Stimulated activated CD8-positive, alpha-beta memory T cell treated with anti-CD3 and anti-CD28 coated beads, Interleukin-2, amount 100 ng/mL, for 1 hour (primary cell): ENCODE results near the gene MAPK1.
"Not testable (repeated sequence)": the region's sequence is repeated elsewhere in the genome, so short reads cannot be mapped to it uniquely, and the experiment has no call there.

Source experiments
- DNase-seq, 2 donors: peaks; one replicate each; pipeline ENCODE4 v3.0.0-alpha.2; 2020; ENCODE audit warnings: low read depth in 2 of 2

The MAPK1 gene

DNA sequence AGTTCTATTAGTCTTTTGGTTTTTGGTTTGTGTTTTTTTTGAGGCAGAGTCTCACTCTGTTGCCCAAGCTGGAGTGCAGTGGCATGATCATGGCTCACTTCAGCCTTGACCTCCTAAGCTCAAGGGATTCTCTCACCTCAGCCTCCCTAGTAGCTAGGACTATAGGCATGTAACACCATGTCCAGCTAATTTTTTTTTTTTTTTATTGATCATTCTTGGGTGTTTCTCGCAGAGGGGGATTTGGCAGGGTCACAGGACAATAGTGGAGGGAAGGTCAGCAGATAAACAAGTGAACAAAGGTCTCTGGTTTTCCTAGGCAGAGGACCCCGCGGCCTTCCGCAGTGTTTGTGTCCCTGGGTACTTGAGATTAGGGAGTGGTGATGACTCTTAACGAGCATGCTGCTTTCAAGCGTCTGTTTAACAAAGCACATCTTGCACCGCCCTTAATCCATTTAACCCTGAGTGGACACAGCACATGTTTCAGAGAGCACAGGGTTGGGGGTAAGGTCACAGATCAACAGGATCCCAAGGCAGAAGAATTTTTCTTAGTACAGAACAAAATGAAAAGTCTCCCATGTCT is 15.4 kb upstream of the MAPK1 start:
- not testable (repeated sequence) for DNase-seq

DNA sequence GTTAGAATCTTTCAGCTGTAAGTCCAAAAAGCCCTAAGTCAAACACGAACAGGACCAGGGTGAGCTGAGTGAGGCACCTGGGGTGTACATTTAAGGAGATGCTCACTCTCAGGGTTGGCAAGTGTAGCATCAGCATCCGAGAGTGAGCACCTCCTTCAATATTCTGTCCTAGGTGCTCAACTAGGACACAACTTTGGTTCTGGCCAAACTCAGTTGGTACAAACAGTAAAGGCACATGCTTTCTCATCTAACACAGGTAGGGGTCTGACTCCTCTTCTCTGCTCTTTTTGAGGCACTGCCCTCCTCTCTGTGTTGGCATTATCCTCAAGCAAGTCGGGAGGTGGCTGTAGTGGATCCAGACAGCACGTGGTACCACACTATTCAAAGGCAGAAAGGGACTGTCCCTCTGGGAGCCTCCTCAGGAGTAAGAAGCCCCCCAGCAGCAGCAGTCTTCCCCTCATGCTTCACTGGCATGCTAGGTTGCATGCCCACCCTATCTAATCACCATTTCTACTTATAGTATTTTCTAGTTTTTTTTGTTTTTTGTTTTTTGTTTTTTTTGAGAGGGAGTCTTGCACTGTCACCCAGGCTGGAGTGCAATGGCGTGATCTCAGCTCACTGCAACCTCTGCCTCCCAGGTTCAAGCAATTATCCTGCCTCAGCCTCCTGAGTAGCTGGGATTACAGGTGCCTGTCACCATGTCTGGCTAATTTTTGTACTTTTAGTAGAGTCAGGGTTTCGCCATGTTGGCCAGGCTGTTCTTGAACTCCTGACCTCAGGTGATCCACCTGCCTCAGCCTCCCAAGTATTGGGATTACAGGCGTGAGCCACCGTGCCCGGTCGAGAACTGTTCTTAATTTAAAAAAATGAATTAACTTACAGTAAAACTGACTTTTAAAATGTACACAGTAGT is 14.7 kb upstream of the MAPK1 start:
- DNase-seq, result no peak

DNA sequence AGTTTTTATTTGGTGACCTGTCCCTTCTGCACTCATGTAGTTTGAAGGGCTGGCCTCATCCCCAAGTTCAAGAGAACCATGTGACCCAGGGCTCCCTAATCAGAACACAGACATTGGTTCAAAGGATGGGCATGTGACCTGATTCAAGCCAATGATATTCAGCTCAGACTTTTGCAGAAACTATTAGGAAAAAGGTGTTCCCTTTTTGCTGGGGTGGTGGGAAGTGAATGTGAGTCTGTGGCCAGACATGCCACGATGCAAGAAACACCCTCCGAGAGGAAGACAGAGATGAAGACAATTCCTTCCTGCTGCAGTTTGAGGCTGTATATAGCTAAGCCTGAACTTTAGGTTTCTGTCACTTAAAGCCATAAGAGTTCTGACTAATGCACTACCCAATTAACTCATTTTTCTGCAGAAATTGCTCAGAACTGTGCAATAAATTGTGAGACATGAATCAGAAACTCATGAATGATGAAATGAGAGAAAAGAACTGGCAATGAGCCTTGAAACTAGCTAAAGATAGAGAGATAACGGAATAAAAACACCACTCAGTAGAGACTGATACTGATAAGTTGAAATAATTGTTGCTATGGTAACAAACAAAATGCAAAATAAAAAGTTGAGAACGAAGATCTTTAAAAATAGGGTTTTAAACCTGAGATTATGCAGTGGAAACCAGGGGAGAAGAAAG is 9.2 kb upstream of the MAPK1 start:
- DNase-seq, result no peak

DNA sequence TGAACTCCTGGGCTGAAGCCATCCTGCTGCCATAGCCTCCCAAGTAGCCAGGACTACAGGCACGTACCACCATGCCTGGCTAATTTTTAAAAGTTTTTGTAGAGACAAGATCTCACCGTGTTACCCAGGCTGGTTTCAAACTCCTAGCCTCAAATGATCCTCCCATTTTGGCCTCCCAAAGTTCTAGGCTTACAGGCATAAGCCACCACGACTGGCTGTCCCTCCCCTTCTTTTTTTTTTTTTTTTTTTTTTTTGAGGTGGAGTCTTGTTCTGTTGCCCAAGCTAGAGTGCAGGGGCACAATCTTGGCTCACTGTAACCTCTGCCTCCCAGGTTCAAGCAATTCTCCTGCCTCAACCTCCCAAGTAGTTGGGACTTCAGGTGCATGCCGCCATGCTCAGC is 7.5 kb upstream of the MAPK1 start:
- DNase-seq, result not testable (repeated sequence)

DNA sequence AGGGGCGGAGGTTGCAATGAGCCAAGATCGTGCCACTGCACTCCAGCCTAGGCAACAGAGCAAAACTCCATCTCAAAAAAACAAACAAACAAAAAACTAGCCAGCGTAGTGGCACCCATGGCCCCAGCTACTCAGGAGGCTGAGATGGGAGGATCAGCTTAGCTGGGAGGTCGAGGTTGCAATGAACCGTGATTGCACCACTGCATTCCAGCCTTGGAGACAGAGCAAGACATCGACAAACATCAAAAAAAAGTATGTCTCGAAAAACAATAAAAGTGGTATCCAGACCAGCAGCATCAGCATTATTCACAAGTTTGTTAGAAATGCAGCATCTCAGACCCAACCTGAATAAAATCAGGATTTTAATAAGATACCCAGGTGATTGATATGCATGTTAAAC is 6.2 kb upstream of the MAPK1 start:
- DNase-seq, result no peak

DNA sequence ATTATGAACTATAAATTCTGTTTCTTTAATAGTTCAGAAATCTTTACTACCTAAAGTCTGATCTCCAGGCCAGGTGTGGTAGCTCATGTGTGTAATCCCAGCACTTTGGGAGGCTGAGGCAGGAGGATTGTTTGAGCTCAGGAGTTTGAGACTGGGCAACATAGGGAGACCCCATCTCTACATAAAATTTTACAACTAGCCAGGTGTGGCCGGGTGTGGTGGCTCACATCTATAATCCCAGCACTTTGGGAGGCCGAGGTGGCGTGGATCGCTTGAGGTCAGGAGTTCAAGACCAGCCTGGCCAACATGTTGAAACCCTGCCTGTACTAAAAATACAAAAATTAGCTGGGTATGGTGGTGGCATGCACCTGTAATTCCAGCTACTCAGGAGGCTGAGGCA is 5.3 kb upstream of the MAPK1 start:
- not testable (repeated sequence) for DNase-seq

DNA sequence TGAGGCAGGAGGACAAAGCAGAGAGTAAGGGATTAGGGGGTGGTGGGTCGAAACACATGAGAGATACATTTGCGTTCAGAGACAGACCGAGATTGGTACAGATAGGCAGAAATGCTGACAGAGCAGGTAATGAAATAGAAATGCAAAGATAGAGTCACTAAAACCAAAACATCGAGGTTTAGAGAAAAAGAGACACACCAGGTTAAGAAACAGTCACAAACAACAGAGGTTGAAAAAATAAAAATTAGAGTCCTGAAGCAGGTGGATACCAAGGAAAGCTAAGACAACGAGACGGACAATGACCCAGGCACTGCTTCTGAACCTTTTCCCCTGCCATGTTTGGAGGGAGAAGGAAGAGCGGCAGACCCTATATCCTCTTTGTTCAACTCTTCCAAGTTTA is 1.2 kb upstream of the MAPK1 start:
- DNase-seq, result no peak

DNA sequence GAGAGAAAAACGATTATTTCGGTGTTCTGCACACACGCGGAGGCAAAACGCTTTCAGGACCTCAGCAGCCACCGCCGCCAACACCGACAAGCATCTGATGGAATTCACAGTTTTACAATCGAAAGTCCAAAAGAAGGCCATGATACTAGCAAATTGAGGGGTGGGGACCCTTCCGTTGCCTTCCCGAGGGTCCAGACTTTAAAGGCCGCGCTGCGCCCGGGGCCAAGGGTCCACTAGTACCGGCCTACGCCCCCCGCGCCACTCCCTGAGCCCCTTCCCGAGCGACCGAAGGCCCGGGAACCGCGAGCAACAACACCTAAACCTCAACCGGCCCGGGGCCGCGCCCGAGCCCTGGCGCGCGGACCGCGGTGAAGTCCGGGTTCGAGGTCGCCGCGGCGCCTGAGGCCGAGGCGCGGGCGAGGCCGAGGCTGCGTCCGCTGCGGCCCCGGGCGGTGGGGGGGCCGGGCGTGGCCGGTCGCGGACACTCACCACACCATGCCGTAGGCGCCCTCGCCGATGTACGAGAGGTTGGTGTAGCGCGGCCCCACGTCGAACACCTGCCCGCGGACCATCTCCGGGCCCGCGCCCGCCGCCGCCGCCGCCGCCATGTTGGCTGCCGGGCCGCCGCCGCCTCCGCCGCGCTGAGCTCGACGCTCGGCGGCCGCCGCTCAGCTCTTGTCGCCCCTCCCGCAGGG is 465 bp downstream of the MAPK1 start:
- no peak for DNase-seq

DNA sequence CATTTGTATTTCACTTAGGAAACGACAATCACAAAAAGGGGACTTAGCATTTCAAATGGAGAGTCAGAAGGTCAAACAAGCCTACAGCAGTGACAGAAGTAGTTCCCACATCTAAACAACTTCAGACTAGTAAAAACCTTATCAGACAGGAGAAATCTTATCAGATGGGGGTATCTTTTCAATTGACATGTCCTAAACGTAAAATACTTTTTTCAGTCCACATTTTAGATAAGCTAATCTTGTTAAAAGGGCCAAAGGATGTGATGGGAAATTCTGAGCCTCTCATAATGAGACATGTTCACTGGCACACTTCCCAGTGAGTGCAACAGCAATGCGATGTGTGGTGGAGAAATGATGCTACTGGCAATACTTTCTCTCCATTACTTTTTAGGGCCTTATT is 2.4 kb downstream of the MAPK1 start:
- no peak for DNase-seq

DNA sequence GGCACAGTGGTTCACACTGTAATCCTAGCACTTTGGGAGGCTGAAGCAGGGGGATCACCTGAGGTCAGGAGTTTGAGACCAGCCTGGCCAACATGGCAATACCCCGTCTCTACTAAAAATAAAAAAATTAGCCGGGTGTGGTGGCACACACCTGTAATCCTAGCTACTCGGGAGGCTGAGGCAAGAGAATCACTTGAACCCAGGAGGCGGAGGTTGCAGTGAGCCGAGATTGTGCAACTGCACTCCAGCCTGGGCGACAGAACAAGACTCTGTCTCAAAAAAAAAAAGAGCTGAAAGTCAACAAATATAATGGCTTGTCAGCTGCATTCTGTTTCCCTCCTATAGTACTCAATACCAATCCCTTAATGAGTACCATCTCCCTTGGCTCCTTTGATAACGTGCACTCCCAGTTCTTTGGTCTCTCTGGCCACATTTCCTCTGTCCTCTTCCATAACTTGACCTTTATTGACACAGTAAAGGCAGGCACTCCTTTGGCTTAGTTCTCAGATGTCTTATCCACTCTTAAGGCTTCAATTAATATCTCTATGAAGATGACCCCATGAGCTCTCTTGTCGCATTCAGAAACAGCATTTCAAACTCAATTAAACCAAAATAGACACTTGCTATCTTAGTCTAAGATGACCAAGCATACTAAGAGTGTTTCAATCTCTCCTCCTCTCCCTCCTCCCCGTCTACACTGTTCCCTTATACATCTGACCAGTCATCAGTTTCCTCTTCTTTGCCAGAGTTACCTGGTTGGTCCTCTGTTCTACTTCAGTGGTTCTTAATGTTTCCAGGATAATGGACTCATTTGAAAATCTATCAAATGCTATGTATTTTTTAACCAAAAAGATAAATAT is 4.8 kb downstream of the MAPK1 start:
- no peak for DNase-seq

DNA sequence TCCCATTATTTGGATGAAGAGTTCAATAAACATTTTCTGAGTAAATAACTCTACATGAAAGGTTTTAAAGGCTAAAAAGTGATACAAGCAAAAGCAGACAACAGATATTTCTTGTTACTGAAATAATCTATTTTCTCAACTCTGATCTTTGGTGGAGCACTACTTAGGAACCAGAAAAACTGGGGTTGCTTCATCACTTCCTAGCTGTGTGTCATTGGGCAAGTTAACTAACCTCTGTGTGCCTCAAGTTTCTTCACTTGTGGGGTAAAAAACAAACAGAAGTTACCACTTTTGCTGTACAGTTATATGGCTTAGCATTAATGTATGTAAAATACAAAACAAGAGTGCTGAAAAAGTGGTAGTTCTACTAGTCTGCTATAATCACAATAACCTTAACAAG is 5.6 kb downstream of the MAPK1 start:
- no peak for DNase-seq

DNA sequence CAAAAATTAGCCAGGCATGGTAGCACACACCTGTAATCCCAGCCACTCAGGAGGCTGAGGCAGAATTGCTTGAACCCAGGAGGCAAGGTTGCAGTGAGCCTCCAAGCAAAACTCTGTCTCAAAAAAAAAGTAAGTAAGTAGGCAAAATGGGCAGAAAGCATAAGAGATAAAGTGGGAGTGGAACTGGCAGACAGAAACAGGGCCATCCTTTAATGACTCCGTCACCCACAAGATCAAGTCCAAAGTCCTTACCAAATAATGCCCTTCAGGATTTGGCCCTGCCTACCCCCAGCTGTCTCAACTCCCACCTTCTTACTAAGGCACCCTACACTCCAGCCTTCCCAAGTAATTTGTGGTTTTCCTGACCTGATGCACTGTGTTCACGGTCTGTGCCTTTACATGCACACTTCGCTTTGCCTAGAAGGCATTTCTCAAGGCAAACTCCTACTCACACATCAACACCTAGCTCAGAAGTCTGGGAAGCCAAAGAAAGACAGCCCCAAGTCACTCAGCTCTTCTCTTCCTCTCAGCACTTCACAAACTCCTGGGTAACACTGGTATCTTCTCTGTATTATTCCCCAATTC is 6.1 kb downstream of the MAPK1 start:
- DNase-seq, result no peak

DNA sequence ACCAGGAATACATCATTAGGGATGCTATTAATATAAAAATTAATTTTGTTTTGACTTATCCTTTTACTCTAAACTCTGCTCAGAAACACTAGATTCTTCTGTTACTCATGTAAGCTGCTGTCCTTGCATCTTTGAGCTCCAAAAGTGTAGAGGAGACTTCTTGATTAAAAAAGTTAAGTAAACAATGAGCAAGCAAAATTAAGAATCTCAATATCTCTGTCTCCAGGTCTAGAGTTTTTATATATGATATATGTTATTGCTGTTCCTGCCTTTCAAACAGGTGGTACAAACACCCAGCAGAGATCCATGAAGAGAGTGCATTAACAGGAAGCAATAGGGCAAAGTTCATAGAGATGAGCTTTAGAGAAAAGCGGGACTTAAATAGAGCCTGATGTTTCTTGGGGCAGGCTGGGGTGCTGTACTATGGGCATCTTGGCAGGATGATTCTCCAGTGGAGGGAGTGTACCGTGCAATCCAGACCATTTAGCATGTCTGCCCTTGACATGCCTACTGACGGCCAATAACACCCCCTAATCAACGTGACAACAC is 6.9 kb downstream of the MAPK1 start:
- no peak for DNase-seq

DNA sequence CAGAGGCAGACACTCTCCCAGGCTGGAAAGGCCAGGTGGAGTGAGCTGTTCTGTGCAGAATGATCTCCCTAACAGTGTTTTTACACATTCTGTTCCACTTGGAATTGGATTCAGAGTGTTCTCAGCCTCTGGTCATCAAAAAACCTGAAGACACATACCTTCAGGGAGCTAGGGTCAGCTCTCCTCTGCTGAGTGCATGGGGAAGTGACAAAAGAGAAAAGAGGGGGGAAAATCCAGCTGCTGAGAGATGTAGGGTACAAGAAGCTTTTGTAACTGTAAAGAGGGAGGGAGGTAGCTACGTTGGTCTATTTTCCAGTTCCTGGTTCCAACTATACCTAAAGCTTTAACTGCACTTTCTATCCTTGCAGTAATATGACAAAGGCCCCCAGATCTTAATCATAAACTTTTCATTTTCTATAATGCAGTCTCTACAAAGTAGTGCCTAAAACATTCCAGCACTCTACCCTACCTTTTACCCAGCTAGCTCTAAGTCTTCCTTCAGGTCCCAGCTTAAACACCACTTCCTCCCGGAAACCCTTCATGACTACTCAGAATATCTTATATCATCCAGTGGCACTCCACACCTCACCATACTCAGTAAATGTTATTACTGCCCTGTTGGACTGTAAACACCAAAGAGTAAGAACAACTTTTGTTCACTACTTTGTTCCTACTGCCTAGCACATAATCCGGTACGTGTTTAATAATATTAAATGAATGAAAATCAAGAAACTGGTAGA is 9.2 kb downstream of the MAPK1 start:
- DNase-seq, result no peak

DNA sequence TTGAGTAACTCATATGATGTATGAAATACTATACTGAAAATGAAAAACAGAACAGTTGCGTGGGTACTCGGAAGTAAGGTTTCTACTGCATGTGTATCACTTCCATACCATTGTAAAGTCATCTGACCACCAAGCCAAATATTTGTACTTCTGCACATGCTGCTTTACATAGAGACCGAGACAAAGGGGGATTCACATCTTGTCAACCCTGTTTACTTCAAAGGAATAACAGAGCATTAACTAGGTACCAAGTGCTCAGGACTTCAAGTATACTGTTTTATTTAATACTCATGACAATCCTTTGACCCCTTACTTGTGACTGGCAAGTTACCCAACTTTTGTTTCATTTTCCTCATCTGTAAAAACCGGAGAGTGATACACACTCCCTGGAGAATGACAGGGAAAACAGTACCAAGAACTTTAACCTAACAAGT is 9.9 kb downstream of the MAPK1 start:
- DNase-seq, result no peak

DNA sequence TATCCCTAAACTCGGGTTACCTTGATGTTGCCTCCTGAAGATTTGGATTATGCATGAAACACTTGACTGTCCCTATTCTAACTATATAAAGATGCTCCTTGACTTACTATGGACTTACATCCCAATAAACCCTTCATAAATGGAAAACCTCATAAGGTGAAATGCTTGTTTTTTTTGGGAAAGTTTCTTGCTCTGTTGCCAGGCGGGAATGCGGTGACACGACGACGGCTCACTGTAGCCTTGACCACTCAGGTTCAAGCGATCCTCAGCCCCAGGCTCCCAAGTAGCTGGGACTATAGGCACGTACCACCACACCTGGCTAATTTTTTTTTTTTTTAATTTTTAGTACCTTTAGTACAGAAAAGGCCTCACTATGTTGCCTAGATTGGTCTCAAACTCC is 10.6 kb downstream of the MAPK1 start:
- DNase-seq, result no peak

DNA sequence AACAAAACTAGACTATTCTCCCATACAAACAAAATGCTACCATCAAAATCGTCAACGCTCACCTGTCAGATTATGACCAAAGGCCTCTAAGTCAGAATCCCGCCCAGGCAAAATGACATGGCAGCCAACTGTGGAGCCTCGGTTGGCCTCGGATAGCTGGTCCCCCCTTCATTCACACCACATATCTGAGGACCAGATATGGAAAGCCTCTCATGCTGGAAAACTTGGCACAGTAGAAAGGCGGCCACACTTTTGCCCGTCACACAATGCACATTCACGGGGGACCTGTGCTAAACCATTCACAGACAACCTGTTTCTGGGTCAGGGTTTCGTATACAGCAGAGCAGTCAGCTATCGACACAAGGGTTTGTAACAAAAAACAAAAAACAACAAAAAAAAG is 11.2 kb downstream of the MAPK1 start:
- no peak for DNase-seq

DNA sequence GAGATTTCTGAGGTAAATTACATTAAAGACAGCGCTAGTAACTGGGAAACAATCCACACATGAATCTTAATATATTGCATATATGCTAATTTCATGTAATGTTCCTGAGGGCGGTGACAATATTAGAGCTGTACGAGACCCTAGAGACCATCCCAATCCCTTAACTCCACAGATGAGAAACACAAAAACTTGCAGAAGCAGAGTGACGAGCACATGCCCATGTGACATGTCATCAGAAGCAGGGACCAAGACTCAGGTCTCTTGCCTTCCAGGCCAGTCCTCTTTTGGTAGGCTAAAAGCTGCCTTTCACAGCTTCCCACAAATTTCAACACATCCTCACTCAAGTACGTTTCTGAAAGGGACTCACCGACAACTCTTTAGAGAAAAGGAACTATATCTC is 11.8 kb downstream of the MAPK1 start:
- DNase-seq, result no peak

DNA sequence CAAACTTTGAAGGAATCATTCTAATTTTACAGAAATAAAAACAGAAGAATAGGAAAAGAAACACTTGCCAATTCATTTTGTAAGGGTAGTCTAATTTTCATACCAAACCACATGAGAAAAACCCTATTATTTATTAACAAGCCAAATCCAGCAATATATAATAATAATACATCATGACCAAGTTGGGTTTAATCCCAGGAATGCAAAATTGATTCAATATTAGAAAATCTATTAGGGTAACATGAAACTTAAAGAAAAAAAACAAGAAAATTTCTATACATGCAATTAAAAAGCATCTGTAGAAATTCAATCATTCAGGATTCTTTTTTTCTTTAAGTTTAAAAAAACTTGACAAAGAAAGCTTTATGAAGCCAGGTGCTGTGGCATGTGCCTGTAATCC is 16.8 kb downstream of the MAPK1 start:
- DNase-seq, result no peak

DNA sequence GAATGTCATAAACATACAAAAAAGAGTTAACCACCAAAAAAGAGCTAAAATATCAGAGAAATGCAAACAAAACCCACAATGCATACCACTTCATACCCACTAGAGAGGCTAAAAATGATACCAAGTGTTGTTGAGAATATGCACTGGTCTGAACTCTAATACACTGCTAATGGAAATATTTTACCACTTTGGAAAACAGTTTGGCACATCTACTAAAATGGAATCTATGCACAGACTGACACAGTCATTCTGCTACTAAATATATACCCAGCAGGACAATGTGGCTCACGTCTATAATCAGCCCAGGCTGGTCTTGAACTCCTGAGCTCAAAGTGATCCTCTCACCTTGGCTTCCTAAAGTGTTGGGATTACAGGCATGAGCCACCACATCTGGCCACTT is 18.0 kb downstream of the MAPK1 start:
- DNase-seq, result no peak
